GF-D8 (cell line): Measurements from ENCODE around the gene RBM19.

Experiments used
- DNase-seq: peaks from one replicate; lab custom pipeline; 2025; lab: John Stamatoyannopoulos, UW

The RBM19 gene

GRCh38 chr12:113932381-113933196, 33.5 kb downstream of the RBM19 start:
- no peak for DNase-seq

- DNase-seq: no peak
Observed at GRCh38 chr12:113931517-113931916, 34.6 kb downstream of the RBM19 start.

- no peak for DNase-seq
Observed at GRCh38 chr12:113930249-113930648, 35.9 kb downstream of the RBM19 start.

- no peak for DNase-seq
Observed at GRCh38 chr12:113929312-113929989, 36.7 kb downstream of the RBM19 start.

- no peak for DNase-seq
Observed at GRCh38 chr12:113926788-113927187, 39.3 kb downstream of the RBM19 start.

GRCh38 chr12:113924341-113924740, 41.8 kb downstream of the RBM19 start:
- no peak for DNase-seq

- no peak for DNase-seq
Observed at GRCh38 chr12:113923251-113923650, 42.9 kb downstream of the RBM19 start.

GRCh38 chr12:113921430-113921829, 44.7 kb downstream of the RBM19 start:
- DNase-seq: no peak

- no peak for DNase-seq
Observed at GRCh38 chr12:113919791-113920190, 46.3 kb downstream of the RBM19 start.

GRCh38 chr12:113918306-113918705, 47.8 kb downstream of the RBM19 start:
- DNase-seq: no peak

- DNase-seq: no peak
Observed at GRCh38 chr12:113917393-113917792, 48.7 kb downstream of the RBM19 start.

GRCh38 chr12:113914806-113915205, 51.3 kb downstream of the RBM19 start:
- DNase-seq: no peak

GRCh38 chr12:113914176-113914575, 51.9 kb downstream of the RBM19 start:
- no peak for DNase-seq

- no peak for DNase-seq
Observed at GRCh38 chr12:113912760-113913329, 53.3 kb downstream of the RBM19 start.

GRCh38 chr12:113911971-113912759, 54.0 kb downstream of the RBM19 start:
- DNase-seq: no peak

- DNase-seq: no peak
Observed at GRCh38 chr12:113910751-113911272, 55.3 kb downstream of the RBM19 start.

- no peak for DNase-seq
Observed at GRCh38 chr12:113909776-113910420, 56.2 kb downstream of the RBM19 start.

GRCh38 chr12:113908584-113909100, 57.5 kb downstream of the RBM19 start:
- no peak for DNase-seq

- no peak for DNase-seq
Observed at GRCh38 chr12:113907446-113908180, 58.5 kb downstream of the RBM19 start.

GRCh38 chr12:113906411-113907200, 59.5 kb downstream of the RBM19 start:
- DNase-seq: no peak
